ENCODE results near the gene SLMAP.
A peak's percentile ranks its signal among the peaks of the same experiment; 100 is the strongest.

The SLMAP gene

DNA sequence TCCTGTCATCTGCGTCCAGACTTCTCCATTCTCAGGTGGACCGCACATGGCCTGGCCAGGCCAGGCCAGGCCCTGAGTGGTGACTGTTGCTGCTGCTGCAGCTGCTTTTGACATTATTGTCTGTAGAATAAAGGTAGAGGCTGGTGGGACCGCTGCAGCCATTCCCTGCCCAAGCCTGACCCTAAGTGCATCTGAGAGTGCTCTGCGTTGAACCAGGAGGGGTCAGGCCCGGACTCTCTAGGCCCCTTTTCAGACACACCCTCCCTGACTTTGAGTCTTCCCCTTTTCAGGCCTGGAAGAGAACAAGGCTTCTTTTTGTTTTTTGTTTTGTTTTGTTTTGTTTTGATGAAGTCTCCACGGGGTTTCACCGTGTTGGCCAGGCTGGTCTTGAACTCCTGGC lies 197.5 kb downstream of the SLMAP start:
- Histone ChIP-seq H3K4me1 (ENCODE audit: control insufficient read depth, insufficient read depth, low read length) (peaks cover 52% of the 10 kb centered on the region), H3K4me3 (ENCODE audit: low read length) (no peak overlapping the region), H3K36me3 (ENCODE audit: control insufficient read depth, insufficient read depth, low read length) (no peaks in the 10 kb centered on the region), H3K9ac (ENCODE audit: low read length) (no peak overlapping the region), H3K9me3 (ENCODE audit: control insufficient read depth, low read length) (no peaks in the 10 kb centered on the region), H3K27me3 (ENCODE audit: control insufficient read depth, insufficient read depth, low read length) (no peaks in the 10 kb centered on the region)

DNA sequence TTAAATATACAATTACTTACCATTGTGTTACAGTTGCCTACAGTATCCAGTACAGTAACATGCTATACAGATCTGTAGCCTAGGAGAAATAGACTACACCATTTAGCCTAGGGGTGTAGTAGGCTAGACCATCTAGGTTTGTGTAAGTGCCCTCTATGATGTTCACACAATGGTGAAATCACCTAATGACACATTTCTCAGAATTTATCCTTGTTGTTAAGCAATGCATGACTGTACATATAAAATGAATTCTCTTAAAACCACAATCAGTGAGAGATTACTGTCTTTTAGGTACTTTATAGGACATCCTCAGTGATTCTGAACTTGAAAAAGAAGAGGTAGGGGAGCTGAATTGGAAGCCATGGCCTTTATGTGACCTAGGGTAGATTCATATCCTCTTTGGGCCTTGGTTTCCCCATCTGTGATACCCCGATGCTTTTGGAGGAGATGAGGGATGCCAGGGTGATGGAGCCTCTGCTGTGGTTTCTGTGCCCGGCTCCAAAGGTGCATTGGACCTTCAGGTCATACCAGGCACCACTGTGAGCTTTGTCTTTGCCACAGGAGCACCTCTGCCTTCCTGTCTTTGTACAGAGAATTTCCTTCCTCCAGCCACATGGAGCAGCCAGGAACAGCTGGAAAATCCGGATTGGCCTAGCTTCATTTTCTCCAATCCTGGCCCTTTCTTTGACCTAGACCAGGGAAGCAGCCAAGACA lies 200.2 kb downstream of the SLMAP start:
- Histone ChIP-seq H3K36me3 (ENCODE audit: control insufficient read depth, insufficient read depth, low read length) (no peaks in the 10 kb centered on the region), H3K4me1 (ENCODE audit: control insufficient read depth, insufficient read depth, low read length) (peaks cover 59% of the 10 kb centered on the region), H3K9me3 (ENCODE audit: control insufficient read depth, low read length) (no peaks in the 10 kb centered on the region), H3K9ac (ENCODE audit: low read length) (no peak overlapping the region), H3K4me3 (ENCODE audit: low read length) (no peak overlapping the region), H3K27me3 (ENCODE audit: control insufficient read depth, insufficient read depth, low read length) (no peaks in the 10 kb centered on the region)

GRCh38 chr3:57956833-57957174 lies 200.7 kb downstream of the SLMAP start:
- no peak overlapping the region for H3K4me3 ChIP-seq (ENCODE audit: low read length)
- H3K4me1 ChIP-seq (ENCODE audit: control insufficient read depth, insufficient read depth, low read length), result peaks cover 57% of the 10 kb centered on the region
- no peaks in the 10 kb centered on the region for H3K27me3 ChIP-seq (ENCODE audit: control insufficient read depth, insufficient read depth, low read length)
- H3K36me3 ChIP-seq (ENCODE audit: control insufficient read depth, insufficient read depth, low read length), result no peaks in the 10 kb centered on the region
- no peaks in the 10 kb centered on the region for H3K9me3 ChIP-seq (ENCODE audit: control insufficient read depth, low read length)
- H3K9ac ChIP-seq (ENCODE audit: low read length), result no peak overlapping the region

- Histone ChIP-seq H3K9ac (ENCODE audit: low read length) (no peak overlapping the region), H3K9me3 (ENCODE audit: control insufficient read depth, low read length) (no peaks in the 10 kb centered on the region), H3K36me3 (ENCODE audit: control insufficient read depth, insufficient read depth, low read length) (no peaks in the 10 kb centered on the region), H3K4me1 (ENCODE audit: control insufficient read depth, insufficient read depth, low read length) (peaks cover 49% of the 10 kb centered on the region), H3K27me3 (ENCODE audit: control insufficient read depth, insufficient read depth, low read length) (no peaks in the 10 kb centered on the region), H3K4me3 (ENCODE audit: low read length) (no peak overlapping the region)
Measured at GRCh38 chr3:57957824-57958223, 201.7 kb downstream of the SLMAP start.

GRCh38 chr3:57958642-57959422 lies 202.7 kb downstream of the SLMAP start:
- H3K4me3 ChIP-seq (ENCODE audit: low read length), result no peak overlapping the region
- peak overlapping the region; percentile 10 for H3K9ac ChIP-seq (ENCODE audit: low read length)
- no peaks in the 10 kb centered on the region for H3K27me3 ChIP-seq (ENCODE audit: control insufficient read depth, insufficient read depth, low read length)
- H3K9me3 ChIP-seq (ENCODE audit: control insufficient read depth, low read length), result no peaks in the 10 kb centered on the region
- H3K4me1 ChIP-seq (ENCODE audit: control insufficient read depth, insufficient read depth, low read length), result peaks cover 50% of the 10 kb centered on the region
- H3K36me3 ChIP-seq (ENCODE audit: control insufficient read depth, insufficient read depth, low read length), result no peaks in the 10 kb centered on the region

DNA sequence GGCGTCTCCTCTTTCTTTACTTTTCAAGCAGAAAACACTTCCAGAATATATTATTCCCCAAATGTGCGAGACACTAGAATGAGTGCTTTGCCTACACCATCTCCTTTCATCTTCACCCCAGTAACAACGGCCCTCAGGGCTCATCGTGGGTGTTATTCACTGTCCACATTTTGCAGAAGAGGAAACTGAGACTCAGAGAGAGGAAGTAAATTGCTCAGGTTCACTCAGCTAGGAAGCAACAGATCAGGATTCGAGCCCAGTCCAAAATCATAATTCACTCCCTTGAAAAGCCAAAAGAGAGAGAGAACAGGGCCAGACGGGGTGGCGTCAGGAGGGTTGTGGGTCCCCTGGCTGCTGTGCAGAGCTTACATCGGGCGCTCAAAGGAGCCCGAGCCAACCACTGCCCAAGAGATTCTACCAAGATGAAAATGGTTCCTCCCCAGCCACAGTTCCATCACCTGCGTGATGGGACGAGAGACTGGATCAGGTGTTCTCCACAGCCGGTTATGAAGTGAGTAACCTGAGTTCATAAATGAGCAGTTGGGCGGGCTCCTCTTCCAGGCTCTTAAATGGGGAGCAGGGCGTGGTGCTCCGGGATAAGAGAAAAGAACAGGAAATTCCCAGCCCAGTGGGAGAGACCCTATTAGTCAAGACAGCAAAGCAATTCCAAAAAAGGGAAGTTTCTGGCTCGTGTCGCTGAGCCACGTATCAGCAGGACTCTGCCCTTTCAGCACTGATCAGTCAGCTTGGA lies 203.5 kb downstream of the SLMAP start:
- Histone ChIP-seq H3K4me3 (ENCODE audit: low read length) (no peak overlapping the region), H3K9ac (ENCODE audit: low read length) (peak overlapping the region; percentile 62), H3K4me1 (ENCODE audit: control insufficient read depth, insufficient read depth, low read length) (peaks cover 51% of the 10 kb centered on the region)

DNA sequence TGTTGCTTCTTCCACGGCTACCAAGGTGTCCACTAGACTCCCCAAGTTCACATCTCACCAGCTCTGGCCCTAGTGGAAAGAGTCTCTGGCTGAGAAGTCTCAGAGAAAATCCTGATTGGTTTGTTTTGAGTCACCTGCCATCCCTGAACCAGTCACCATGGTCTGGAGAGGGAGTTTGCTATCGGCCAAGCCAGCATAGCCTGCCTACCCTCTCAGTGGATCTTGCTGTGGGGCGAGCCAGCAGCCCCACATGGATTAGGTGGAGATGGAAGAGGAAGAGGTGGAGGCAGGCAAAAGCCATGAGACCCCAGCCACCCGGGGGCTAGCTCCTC lies 204.0 kb downstream of the SLMAP start:
- Histone ChIP-seq H3K36me3 (ENCODE audit: control insufficient read depth, insufficient read depth, low read length) (no peaks in the 10 kb centered on the region), H3K27me3 (ENCODE audit: control insufficient read depth, insufficient read depth, low read length) (no peaks in the 10 kb centered on the region), H3K4me3 (ENCODE audit: low read length) (no peak overlapping the region), H3K9me3 (ENCODE audit: control insufficient read depth, low read length) (no peaks in the 10 kb centered on the region), H3K9ac (ENCODE audit: low read length) (peak overlapping the region; percentile 62), H3K4me1 (ENCODE audit: control insufficient read depth, insufficient read depth, low read length) (peaks cover 51% of the 10 kb centered on the region)

More for the DNA sequence above, 203.5 kb downstream of the SLMAP start:
- no peaks in the 10 kb centered on the region for H3K27me3 ChIP-seq (ENCODE audit: control insufficient read depth, insufficient read depth, low read length)
- no peaks in the 10 kb centered on the region for H3K36me3 ChIP-seq (ENCODE audit: control insufficient read depth, insufficient read depth, low read length)
- no peaks in the 10 kb centered on the region for H3K9me3 ChIP-seq (ENCODE audit: control insufficient read depth, low read length)

DNA sequence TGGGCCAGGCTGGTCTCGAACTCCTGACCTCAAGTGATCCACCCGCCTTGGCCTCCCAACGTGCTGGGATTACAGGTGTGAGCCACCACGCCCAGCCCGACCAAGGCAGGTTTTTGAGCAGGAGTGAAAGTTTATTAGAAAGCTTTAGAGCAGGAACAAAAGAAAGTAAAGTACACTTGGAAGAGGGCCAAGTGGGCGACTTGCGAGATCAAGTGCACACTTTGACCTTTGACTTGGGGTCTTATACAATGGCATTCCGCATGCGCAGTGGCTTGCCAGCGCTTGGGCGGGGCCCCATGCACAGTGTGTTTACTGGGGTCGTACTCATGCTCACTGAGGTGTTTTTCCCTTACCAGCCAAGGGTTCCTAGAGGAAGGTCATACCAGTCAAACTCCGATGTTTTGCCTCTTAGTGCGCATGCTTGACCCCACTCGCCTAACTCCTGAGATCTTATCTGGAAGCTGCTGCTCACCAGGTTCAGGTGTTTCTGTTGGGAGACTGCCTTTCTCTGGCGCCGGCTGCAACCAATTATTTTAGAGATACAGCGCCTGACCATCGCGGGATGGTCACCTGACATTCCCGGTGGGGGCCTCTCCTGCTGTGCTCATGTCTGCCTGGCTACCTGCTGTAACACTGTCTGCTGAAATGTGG lies 205.2 kb downstream of the SLMAP start:
- Histone ChIP-seq H3K9ac (ENCODE audit: low read length) (no peak overlapping the region), H3K9me3 (ENCODE audit: control insufficient read depth, low read length) (no peaks in the 10 kb centered on the region), H3K4me3 (ENCODE audit: low read length) (no peak overlapping the region), H3K27me3 (ENCODE audit: control insufficient read depth, insufficient read depth, low read length) (no peaks in the 10 kb centered on the region), H3K4me1 (ENCODE audit: control insufficient read depth, insufficient read depth, low read length) (peaks cover 50% of the 10 kb centered on the region), H3K36me3 (ENCODE audit: control insufficient read depth, insufficient read depth, low read length) (no peaks in the 10 kb centered on the region)

GRCh38 chr3:57961828-57962447 lies 205.8 kb downstream of the SLMAP start:
- no peaks in the 10 kb centered on the region for H3K36me3 ChIP-seq (ENCODE audit: control insufficient read depth, insufficient read depth, low read length)

GRCh38 chr3:57962448-57962834 lies 206.3 kb downstream of the SLMAP start:
- Histone ChIP-seq H3K9ac (ENCODE audit: low read length) (no peak overlapping the region), H3K4me3 (ENCODE audit: low read length) (no peak overlapping the region)

More at GRCh38 chr3:57961828-57962447, 205.8 kb downstream of the SLMAP start:
- Histone ChIP-seq H3K27me3 (ENCODE audit: control insufficient read depth, insufficient read depth, low read length) (no peaks in the 10 kb centered on the region), H3K4me1 (ENCODE audit: control insufficient read depth, insufficient read depth, low read length) (peaks cover 45% of the 10 kb centered on the region), H3K9me3 (ENCODE audit: control insufficient read depth, low read length) (no peaks in the 10 kb centered on the region), H3K4me3 (ENCODE audit: low read length) (no peak overlapping the region), H3K9ac (ENCODE audit: low read length) (no peak overlapping the region)

GRCh38 chr3:57963811-57964346 lies 207.8 kb downstream of the SLMAP start:
- no peak overlapping the region for H3K9ac ChIP-seq (ENCODE audit: low read length)
- no peaks in the 10 kb centered on the region for H3K36me3 ChIP-seq (ENCODE audit: control insufficient read depth, insufficient read depth, low read length)
- peaks cover 42% of the 10 kb centered on the region for H3K4me1 ChIP-seq (ENCODE audit: control insufficient read depth, insufficient read depth, low read length)
- no peaks in the 10 kb centered on the region for H3K27me3 ChIP-seq (ENCODE audit: control insufficient read depth, insufficient read depth, low read length)
- no peaks in the 10 kb centered on the region for H3K9me3 ChIP-seq (ENCODE audit: control insufficient read depth, low read length)
- H3K4me3 ChIP-seq (ENCODE audit: low read length), result no peak overlapping the region

More at GRCh38 chr3:57962448-57962834, 206.3 kb downstream of the SLMAP start:
- H3K27me3 ChIP-seq (ENCODE audit: control insufficient read depth, insufficient read depth, low read length), result no peaks in the 10 kb centered on the region
- H3K36me3 ChIP-seq (ENCODE audit: control insufficient read depth, insufficient read depth, low read length), result no peaks in the 10 kb centered on the region
- H3K4me1 ChIP-seq (ENCODE audit: control insufficient read depth, insufficient read depth, low read length), result peaks cover 47% of the 10 kb centered on the region
- H3K9me3 ChIP-seq (ENCODE audit: control insufficient read depth, low read length), result no peaks in the 10 kb centered on the region

Data from mucosa of stomach (tissue), 1 donor.